Measurements from ENCODE around the gene TRIM28.
A peak's percentile ranks its signal among the peaks of the same experiment; 100 is the strongest.
"Not testable (repeated sequence)": the region's sequence is repeated elsewhere in the genome, so short reads cannot be mapped to it uniquely, and the experiment has no call there.

Gene TRIM28

DNA sequence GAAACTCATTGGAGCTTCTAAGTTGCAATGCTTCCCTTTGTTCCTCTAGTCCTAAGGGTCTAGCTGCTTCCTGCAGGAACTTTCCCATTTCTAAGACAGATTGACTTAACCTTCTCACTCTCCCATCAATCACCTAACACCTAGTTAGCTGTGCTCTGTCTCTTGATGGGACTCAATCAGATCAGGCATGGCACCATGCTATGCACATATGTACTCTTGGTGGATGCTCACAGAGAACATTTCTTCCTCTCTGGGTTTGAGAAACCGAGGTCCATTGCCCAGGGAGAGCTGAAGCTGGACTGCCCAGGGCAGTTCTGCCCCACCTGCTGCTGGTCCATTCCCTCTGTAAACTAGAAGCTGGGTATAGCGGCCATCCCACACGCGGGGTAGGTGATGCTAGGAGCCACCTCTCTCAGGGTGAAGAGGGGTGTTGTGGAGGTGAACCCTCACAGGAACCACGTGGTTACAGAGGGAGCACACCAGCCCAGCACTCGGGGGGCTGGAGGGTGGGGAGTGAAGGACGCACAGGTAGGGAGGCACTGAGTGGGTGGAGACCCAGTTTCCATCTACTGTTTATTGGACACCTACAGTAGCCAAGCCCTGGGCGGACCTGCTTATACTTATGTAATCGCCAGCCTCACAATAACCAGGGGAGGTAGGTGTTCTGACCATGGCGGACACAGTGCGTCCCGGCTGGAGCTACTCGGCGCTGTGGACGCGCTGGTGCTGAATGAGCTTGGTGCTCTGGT is 17.7 kb downstream of the TRIM28 start:
- no peak for DNase-seq

DNA sequence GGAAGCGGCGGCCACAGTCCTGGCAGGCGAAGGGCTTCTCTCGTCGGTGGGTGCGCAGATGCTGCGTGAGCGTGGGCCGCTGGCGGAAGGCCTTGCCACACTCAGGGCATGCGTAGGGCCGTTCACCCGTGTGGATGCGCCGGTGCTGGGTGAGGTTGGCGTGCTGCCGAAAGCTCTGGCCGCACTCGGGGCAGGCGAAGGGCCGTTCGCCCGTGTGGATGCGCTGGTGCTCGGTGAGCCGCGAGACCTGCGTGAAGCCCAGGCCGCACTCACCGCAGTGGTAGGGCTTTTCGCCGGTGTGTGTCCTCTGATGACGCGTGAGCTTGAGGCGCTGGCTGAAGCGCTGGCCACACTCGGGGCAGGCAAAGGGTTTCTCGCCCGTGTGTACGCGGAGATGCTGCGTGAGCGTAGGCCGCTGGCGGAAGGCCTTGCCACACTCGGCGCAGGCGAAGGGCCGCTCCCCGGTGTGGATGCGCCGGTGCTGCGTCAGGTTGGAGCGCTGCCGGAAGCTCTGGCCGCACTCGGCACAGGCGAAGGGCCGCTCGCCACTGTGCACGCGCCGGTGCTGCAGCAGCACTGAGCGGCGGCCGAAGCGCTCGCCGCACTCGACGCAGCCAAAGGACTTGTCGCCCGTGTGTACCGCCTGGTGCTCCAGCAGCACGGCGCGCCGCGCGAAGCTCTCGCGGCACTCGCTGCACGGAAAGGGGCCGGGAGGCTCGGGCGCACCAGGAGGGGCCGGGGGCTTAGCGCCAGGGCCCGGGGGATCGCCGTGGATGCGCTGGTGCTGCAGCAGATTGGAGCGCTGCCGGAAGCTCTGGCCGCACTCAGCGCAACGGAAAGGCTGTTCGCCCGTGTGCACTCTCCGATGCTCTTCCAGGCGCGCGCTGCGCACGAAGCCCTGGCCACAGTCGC is 18.5 kb downstream of the TRIM28 start:
- DNase-seq = peak in 1 of 2 donors; percentile 34

DNA sequence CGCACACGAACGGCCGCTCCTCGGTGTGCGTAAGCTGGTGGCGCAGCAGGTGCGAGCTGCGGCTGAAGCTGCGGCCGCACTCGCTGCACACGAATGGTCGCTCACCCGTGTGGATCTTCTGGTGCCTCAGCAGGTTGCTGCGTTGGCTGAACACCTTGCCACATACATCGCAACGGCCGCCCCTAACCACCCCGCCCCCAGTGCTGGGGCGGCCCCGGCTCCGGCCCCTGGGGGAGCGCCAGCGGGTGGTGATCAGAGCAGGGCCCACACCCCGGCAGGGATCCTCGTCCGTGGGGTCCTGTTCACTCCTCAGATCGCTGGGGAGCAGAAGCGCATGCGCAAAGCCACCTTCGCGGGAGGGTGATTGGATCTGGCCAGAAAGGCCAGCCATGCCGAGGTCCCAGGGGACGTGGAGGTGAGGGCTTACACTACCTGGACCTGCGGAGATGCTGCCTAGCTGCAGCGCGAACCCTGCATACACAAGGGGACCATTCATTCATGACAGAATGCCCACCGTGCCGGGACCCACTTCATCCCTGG is 19.2 kb downstream of the TRIM28 start:
- peak in 1 of 2 donors; percentile 58 for DNase-seq

DNA sequence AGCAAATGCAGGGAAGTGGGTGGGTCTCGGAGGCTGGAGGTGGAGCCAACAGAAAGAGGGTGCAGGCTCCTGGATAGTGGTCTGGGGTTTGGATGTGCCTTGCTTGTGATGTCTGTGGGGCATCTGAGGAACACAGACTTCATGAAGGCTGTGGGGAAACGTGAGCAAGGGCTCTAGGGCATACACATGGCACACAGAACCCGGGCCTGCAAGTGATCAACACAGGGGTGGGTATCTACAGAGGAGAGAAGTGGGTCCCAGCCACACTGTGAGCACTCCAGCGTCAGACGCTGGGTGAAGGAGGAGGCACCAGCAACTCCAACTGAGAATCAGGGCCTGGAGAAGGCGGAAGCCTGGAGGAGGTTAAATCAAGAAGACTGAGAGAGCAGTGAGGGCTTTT is 20.0 kb downstream of the TRIM28 start:
- DNase-seq = no peak

DNA sequence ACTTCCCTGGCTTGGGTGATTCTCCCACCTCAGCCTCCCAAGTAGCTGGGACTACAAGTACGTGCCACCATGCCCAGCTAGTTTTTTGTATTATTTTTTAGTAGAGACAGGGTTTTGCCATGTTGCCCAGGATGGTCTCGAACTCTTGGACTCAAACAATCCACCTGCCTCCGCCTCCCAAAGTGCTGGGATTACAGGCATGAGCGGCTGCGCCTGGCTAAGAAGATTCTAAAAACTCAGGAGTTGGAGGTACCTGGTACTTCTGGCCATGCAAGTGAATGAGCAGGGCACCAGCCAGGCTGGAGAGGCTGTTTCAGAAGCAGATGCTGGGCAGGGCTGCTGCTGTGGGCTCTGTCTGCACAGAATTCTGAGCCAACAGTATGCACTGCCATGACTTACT is 23.1 kb downstream of the TRIM28 start:
- DNase-seq = no peak

DNA sequence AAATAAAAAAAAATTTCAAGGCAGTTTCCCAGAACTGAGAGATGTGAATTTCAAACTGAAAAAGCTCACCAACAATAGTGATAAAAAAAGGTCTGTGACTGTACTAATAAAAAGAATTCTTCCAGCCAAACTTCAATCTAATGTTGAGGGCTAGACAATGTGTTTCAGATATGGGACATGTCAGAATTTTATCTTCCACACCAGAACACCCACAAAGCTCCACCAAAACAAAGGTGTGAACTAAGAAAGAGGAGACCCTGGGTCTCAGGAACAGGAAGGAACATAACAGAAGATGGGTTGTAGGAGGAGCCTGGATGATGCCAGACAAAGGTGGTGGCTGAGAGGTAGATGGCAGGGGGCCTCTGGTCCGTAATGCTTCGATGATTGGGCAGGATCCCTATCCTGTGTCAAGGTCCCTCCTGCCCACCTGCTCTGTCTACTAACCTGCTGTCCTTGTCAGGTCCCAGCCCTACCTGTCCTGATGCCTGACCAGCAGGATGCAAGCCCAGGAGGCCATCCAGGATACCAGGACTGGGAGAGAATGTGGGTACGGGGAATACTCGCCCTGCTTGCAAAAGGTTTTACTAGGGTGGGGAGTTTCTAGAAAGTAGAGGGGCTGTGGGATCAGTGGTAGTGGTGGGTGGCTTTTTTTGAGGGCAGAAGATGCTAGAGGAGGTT is 24.7 kb downstream of the TRIM28 start:
- DNase-seq = no peak

DNA sequence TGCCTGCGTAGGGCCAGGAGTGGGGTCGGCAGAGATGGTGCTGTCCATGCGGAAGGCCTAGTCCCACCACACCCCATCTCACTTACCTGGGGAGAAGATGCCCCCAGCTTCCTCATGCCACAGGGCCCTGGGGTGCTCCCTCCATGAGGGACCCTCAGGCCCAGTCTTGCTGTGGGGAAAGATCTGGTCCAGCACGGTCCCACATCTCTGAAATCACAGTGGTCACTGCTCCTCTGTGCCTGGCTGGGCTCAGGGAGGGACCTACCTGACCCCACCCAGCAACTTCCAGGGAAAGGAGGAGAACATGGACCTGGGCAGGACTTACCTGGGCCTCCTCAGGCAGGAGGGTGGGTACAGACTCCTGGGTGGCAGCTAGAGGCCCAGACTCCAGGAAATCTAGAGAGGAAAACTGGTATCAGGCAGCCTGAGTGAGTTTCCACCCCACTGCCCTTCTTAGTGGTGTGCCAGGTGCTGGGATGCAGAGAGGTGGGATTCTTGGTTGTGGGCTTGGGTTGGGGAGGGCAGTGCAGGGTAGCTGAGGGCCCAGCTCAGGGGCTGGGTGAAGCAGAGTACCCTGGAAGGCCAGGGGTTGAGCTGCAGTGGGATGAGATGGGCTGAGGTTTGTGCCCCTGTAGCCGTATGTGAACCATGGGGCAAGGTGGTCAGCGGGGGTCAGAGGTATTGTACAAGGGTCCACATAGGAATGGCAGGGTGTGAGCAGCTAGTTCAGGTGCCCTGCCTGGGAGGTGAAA is 25.5 kb downstream of the TRIM28 start:
- no peak for DNase-seq

DNA sequence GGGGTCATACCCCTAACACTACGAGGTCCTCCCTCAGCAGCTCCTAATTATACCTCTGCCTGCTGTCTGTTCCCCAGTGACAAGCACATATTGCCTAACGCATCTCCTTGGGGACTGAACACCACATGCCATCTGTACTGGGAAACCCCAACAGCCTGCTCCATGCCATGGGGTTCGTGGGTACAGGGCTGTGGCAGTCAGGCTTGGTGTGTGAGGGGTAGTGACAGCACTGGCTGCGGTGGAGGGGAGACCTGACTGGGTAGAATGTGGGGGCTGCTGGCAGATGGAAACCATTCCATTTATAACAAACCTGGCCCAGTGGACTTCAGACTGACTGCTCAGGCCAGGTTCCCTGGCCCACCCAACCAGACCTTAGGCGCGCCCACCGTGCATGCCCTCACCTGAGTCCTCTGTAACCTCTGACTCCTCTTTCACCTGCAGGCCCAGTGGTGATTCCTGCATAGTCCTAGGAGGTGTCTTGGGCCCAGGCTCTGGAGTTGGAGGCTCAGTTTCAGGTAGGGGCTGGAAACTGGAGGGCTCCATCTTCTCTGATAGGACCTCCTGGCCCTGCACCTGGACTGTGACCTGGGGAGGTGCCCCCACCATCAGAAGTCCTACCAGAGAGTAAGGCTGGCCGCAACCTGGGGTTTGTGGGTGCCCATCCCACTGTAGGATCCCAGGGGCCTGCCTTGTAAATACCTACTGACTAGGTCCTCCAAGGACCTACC is 26.2 kb downstream of the TRIM28 start:
- no peak for DNase-seq

DNA sequence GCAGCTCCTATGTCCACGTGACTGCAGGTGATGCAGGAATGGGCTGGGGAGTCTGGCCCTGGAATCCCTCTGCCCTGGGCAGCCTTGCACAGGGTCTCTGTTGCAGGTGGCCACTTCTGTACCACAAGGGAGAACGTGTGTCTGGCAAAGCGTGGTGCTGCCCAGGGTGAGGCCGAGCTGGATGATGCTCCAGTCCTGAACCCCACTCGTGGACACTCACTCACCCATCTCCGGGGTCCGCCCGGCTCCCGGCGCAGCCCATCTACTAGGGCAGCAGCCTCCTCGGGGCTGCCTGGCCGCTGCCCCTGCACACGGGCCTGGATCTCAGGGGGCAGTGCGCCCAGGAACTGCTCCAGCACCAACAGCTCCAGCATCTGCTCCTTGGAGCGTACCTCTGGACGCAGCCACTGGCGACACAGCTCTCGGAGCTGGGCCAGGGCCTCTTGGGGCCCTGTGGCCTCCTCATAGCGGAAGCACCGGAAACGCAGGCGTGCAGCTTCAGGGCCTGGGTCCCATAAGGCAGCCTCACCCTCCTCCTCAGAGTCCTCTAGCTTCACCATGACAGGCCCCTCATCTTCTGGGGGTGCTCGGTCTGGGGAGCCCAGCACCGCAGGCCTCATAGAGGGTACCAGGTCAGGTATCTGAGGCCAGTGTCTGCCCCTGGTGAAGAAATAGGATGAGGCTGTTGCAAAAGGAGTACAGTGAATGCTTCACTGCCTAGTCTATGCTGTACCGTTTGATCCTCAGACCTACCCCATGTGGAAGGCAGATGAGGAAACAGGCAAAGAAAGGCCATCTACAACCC is 27.1 kb downstream of the TRIM28 start:
- no peak for DNase-seq

DNA sequence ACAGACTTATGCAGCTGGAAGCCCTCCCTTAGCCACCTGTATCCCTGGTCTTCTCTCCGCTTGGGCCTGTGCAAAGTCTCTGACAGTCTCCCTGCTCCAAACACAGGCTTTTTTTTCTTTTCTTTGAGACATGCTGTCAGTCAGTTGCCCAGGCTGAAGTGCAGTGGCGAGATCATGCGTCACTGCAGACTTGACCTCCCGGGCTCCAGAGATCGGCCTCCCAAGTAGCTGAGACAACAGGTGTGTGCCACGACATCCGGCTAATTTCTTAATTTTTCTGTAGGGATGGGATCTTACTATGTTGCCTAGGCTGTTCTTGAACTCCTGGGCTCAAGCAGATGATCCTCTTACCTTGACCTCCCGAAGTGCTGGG is 27.7 kb downstream of the TRIM28 start:
- no peak for DNase-seq

DNA sequence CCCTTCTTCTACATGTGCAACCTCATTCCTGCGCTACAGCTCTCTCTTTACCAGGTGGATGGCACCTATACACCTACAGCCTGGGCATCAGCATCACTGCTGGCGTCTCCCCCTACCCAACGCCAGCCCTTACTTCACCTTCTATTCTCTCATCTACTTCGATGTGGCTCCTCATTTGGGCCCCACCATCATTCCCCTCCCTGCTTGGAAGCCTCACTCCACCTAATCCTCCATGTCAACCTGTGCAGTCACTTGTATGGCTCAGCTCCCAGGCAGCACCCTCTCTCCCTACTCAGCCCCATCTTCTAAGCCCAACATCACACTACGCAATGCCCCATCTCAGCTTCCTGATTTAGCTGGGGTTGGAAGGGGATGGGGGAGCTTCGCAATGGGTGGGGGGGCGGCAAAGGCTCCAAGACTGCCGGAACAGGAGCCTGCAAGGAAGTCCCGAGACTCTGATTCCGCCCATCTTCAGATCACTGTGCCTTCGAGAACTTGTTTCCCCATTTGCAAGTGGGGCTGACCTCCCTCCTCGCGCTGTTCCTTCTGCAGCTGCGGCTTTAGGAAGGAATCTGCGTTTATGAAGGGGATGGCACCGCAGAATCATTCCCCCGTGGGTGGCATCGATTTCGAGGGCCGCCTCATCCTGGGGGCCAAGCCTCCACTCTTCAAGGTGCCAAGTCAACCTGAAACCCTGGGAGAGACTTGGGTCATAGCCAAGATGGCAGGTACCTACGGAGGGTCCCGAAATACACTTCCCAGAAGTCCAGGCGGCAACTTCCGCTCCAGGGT is 28.4 kb downstream of the TRIM28 start:
- DNase-seq = no peak

DNA sequence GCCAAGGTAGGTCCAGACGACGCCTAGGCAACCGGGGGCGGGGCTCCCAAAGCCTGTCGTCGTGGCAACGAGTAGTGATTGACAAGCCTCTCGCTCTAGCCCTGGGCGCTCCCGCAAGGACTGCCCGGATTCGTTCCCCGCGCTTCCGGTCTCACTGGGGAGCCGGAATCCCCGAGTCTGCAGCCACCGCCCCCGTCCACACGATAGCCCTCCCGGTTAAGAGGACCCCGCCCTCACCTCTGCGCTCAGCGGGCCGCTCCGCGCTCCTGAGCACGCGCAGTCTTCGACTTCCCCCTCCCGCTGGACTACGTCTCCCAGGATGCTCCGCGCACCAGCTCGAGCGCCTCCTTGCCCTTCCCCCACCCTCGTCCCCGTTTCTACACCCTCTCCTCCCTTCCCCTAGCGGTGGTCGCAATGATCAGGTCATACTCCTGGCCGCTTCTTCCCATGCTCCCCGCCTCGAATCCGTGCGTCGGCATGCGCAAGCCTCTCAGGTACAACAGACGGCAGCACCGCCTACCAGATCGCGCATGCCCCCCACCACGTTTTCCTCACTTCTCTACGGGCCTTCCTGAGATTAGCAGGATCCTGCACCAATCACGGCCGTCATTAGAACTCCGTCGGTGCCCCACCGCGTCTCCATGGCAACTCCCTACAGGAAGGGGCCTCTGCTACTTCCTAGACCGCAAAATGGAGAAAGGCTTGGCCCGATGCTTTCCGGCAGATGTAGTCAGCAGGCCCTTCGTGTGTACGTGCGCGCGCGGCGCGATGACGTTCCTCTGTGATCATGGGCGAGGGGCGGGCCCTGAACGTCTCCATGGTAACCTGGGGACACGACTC is 29.2 kb downstream of the TRIM28 start, which contains the start of gene MZF1:
Gene MZF1 (minus strand): TSS at position 518 of the 840 bp plus-strand sequence. CDS start 1,946 bp downstream, outside the sequence.
- DNase-seq = peak; percentile 100

DNA sequence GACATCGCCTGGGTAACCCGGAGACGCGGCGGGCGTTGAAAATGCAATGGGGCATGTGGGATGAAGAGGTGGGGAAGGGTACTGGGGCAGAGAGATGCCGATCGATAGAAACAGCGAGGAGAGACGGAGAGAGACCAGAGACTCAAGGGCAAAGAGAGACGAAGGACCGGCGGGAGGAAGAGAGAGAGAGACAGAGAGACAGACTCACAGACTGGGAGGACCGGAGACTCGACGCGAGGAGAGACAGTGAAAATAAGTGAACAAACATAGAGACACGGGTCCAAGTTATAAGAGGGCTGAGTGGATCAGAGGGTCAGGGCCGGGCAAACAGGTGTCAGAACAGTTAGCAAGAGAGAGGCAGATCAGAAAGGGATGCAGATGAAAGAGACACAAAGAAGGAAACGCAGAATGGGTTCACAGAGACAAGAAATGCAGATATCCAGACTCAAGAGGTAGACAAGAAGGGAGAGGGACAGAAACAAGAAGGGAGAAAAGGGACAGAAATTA is 29.8 kb downstream of the TRIM28 start:
- no peak for DNase-seq

DNA sequence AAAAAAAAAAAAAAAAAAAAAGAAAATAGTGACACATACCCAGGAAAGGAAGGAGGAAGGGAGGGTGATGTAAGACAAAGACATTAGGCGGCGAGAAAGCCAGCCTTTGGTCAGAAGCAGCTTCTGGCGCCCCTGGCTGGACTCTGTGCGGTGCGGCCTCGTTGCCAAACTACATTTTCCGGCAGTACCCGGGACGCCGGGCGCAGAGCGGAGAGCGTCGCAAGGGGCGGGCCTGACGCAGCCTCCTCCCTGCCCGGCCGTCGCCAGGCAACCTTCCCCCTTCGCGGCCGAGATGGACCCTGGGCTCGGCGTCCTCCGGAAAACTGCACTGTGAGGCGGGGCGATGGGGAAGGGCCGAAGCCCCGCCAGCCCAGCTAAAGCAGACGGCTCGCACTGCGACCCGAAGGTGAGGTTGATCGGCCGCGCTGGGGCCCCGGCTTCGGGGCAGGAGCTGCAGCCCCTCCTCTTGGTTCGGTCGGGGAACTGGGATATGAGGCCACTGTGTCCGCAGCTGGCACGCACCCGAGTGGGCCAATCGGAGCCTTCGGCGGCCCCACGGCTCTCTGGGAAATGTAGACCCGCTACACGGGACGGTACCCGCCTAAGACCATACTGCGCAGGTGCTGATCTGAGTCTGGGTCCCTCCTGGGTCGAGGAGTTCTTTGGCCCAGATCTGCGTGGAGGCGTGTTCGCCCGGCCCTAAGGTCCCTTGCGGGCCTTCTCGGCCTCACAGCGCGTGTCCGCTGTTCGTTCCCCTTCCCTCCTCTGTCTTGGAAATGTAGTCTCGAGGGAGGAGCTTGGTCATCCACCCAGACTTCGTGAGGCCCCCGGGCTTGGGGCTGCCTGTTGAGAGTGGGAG is 31.5 kb downstream of the TRIM28 start:
- peak; percentile 85 to 89 for DNase-seq

DNA sequence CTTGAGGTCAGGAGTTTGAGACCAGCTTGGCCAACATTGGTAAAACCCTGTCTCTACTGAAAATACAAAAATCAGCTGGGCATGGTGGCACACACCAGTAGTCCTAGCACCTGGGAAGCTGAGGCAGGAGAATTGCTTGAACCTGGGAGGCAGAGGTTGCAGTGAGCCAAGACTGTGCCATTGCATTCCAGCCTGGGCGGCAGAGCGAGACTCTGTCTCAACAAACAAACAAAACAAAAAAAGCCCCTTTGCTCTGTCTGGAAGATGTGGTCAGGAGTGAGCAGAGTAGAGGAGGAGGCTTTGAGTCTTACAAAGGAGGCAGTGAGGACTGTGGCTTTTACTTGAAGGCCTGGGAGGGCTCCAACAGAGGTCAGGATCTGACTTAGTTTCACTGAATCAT is 33.7 kb downstream of the TRIM28 start:
- DNase-seq = not testable (repeated sequence)

DNA sequence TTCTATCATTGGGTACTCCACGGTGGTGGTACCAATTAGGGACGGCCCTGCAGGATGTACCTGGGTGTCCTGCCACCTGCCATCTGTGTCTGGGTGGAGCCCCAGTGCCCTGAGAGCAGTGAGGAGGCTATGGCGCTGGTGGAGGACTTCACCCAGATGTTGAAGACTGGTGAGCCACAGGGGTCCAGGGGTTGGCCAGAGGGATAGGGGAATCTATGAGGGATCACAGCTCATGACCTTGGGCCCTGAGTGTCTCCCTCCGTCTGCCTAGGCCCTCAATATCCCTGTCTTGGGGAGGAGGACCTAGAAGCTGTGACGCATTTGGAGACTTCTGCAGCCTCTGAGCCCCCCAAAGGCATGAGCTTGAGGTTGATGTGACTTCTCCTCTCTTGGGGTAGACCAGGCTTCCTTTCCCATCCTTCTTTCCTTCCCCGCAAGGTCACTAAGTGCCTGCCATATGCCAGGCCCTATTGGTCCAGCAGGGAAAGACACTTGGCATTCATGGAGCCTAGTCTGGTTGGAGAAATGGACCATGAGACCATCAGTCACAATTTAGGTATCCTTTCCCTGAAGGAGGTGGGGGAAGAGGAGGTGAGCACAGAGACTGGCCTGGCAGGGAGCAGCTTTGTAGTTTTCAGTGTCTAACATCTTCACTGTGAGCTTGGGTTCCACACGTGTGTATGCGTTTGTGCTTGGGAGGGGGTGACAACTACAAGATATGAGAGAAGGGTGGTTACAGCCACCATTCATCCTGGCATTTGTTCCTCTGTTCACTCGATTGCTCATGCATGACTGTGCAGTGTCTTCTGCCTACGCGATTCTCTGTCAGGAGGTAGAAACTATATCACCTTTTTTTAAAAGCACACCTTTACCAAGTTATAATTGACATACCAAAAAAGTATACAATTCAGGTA is 34.4 kb downstream of the TRIM28 start:
- no peak for DNase-seq

All from CD4-positive, alpha-beta T cell treated with Interleukin-1 beta for 1 hour (primary cell).